Measurements from ENCODE around the gene RNPS1.
A peak's percentile ranks its signal among the peaks of the same experiment; 100 is the strongest.

Gene RNPS1

GRCh38 chr16:2267913-2268666 is at the start of gene RNPS1:
Gene RNPS1, minus strand, starts transcription at chr16:2268126. Its CDS starts 3,483 bp downstream, at chr16:2264643.
- DNase-seq (ENCODE audit: low read depth): peak; percentile 96

GRCh38 chr16:2317231-2318020 is 49.5 kb upstream of the RNPS1 start:
- no peak for DNase-seq (ENCODE audit: low read depth)

- DNase-seq (ENCODE audit: low read depth): no peak
Measured at GRCh38 chr16:2308089-2308962, 40.4 kb upstream of the RNPS1 start.

DNA sequence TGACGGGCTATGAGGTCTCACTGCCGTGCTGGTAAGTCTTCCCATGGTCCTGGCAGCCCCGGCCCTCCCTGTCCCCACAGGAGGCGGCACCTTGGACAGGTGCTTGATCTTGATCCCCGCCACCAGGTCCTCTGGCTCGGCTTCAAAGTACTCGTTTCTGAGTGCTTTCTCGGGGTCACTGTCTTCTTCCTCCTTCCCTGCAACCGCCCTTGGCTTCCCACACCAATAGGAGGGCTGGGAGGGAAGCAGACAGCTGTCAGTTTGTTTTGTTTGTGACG is 31.9 kb upstream of the RNPS1 start:
- no peak for DNase-seq (ENCODE audit: low read depth)

DNA sequence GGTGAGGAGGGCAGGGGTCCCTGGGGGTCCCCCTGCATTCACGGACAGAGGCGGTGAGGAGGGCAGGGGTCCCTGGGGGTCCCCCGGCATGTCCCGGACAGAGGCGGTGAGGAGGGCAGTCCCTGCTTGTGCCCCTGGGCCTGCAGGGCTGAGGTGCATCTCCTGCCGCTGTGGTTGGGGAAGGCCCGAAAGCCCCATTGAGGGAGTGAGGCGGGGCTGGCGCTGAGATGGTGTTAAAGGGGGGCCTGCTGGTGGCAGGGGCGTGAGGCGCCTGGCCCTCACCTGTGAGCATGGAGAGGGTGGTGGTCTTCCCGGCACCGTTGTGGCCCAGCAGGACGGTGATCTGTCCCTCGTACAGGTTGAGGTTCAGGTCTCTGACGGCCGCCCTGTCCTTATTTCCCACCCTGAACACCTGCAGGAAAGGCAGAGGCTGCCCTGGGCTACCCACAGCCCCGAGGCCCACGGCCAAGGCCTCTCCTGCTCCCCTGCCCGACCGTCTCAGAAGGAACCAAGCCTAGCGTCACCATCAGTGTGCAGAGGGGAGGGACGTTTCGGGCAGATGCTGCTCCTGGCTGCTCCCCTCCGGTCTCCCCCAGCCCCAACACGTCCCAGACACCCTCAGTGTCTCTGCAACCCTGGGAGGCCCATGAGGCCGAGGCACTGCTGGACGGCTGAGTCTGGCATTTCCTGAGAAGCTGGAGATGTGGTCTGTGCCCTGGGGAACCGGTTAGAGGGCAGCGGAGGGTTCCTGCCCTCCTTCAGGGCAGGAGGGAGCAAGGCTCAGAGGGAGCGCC is 31.4 kb upstream of the RNPS1 start:
- DNase-seq (ENCODE audit: low read depth): no peak

GRCh38 chr16:2298621-2299020 is 30.7 kb upstream of the RNPS1 start:
- no peak for DNase-seq (ENCODE audit: low read depth)

GRCh38 chr16:2297506-2297860 is 29.6 kb upstream of the RNPS1 start:
- DNase-seq (ENCODE audit: low read depth): no peak

DNA sequence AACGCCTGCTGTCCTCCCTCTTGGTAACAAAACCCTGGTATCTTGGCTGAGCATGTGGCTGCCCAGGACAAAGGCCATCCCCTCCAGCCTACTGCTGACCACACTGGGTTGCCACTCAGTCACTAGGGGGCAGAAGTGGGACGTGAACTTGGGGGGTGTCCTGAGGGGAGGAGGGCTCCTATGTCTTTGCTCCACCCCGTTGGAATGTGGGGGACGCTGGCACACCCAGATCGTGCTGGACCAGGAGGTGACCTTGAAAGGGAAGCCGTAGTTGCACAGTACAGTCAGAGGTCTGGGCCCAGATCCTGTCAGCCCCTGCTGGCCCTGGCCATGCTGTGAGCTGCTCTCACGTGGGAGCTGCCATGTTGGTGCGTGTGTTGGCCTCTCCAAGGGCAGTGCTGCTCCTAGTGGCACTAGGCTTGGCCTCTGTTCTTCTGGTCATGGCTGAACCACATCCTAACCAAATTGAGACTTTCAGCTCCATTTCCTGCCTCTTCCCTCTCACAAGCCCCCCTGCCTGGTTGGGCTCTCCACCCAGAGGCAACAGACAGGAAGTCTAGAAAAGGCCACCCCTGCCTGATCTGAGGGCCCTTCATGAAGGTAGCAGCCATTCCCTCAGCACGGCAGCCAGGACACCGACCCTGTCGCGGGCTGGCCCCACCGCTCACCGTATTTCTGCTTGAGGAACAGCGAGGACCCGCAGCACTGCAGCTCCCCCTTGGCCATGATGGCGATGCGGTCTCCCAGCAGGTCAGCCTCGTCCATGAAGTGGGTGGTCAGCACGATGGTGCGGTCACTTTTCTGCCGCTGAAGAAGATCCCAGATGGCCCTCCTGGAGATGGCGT is 29.0 kb upstream of the RNPS1 start:
- no peak for DNase-seq (ENCODE audit: low read depth)

DNA sequence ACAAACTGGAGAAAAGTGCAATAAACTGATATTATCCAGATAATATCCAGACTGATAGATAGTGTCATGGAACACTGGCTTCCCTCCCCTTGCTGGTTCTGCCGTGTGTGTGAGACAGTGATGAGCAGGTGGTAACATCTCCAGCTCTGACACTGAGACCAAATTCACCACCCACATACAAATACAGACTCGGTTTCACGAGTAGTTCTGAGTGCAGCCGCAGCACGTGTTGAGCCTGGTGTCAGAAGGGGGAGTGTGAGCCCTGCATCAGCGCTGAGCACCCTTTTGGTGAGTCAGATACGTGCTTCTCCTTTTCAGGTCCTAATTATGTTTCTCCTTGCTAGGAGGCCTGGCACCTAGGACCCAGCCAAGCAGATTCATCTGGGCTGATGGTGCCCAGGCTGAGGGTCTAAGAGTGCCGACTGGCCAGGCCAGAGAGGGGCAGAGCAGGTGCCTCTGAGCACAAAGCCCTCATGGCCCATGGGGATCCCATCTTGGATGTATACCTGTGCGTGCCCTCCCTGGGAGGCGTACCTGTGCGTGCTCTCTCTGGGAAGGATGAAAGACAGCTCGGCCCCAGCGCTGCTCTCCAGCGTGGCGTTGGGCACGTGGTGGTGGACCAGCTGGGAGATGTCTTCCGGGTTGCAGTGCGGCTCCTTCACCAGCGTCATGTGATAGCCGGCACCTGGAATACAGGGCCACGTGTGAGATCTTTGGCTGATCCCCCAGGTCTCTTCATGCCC is 27.3 kb upstream of the RNPS1 start:
- DNase-seq (ENCODE audit: low read depth): no peak

DNA sequence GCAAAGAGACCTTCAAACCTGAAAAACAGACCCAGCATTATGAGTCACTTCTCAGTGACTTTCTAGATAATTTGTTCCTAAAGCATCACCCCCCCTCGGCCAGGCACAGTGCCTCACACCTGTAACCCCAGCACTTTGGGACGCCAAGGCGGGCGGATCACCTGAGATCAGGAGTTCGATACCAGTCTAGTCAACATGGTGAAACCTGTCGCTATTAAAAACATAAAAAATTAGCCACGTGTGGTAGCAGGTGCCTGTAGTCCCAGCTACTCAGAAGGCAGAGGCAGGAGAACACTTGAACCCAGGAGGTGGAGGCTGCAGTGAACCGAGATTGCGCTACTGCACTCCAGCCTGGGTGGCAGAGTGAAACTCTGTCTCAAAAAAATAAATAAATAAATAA is 24.3 kb upstream of the RNPS1 start:
- DNase-seq (ENCODE audit: low read depth): no peak

DNA sequence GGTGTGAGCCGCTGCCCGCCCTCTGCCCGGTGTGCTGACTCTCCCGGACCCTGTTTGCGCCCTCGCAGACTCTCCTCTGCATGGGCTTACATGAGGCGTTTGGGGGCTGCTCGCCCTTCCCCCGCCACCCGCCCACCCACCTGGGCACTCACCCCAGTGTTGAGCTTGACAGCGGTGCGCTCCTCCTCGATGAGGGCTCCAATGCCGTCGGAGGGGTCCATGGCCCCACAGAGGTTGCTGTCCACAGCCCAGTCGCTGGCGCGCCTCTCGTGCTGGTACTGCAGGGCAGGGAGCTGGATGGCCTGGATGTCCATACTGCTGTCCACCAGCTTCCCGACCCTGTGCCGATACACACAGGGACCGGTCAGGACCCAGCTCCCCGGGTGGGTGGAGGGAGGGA is 21.4 kb upstream of the RNPS1 start:
- DNase-seq (ENCODE audit: low read depth): no peak

GRCh38 chr16:2288726-2289125 is 20.8 kb upstream of the RNPS1 start:
- DNase-seq (ENCODE audit: low read depth): no peak

DNA sequence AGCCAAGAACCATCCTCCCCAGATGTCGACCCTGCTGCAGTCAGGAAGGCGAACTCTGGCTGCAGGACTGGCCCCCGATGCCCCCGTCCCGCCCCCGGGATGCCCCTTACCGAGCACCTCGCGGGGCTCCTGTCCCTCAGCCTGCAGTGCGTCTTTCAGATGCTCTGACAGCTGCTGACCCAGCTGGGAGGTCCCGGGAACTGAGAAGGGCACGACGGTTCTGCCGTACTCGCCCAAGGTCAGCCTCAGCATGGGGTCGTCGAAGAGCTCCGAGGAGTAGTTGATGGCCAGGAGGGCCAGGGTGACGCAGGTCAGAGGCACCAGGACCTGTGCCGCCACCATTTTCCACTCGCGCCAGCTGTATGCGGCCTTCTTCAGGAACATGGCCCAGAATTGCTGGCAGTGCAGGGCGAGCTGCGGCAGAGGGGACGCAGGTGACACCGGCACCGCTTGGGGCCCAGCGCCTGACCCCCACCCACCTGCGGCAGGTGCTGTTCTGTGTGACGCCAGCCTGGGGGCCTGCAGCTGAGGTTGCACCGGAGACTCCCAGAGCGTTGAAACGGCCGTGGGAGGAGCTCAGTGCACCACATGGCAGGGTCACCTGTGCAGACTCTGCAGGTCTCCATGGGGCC is 20.1 kb upstream of the RNPS1 start:
- DNase-seq (ENCODE audit: low read depth): no peak

GRCh38 chr16:2286550-2286949 is 18.6 kb upstream of the RNPS1 start:
- no peak for DNase-seq (ENCODE audit: low read depth)

GRCh38 chr16:2285731-2286191 is 17.8 kb upstream of the RNPS1 start:
- no peak for DNase-seq (ENCODE audit: low read depth)

- no peak for DNase-seq (ENCODE audit: low read depth)
Measured at GRCh38 chr16:2284797-2285576, 17.1 kb upstream of the RNPS1 start.

GRCh38 chr16:2284001-2284770 is 16.3 kb upstream of the RNPS1 start:
- no peak for DNase-seq (ENCODE audit: low read depth)

GRCh38 chr16:2282866-2283555 is 15.1 kb upstream of the RNPS1 start:
- no peak for DNase-seq (ENCODE audit: low read depth)
